Measurements from ENCODE around the gene PLAC9.

The PLAC9 gene

DNA sequence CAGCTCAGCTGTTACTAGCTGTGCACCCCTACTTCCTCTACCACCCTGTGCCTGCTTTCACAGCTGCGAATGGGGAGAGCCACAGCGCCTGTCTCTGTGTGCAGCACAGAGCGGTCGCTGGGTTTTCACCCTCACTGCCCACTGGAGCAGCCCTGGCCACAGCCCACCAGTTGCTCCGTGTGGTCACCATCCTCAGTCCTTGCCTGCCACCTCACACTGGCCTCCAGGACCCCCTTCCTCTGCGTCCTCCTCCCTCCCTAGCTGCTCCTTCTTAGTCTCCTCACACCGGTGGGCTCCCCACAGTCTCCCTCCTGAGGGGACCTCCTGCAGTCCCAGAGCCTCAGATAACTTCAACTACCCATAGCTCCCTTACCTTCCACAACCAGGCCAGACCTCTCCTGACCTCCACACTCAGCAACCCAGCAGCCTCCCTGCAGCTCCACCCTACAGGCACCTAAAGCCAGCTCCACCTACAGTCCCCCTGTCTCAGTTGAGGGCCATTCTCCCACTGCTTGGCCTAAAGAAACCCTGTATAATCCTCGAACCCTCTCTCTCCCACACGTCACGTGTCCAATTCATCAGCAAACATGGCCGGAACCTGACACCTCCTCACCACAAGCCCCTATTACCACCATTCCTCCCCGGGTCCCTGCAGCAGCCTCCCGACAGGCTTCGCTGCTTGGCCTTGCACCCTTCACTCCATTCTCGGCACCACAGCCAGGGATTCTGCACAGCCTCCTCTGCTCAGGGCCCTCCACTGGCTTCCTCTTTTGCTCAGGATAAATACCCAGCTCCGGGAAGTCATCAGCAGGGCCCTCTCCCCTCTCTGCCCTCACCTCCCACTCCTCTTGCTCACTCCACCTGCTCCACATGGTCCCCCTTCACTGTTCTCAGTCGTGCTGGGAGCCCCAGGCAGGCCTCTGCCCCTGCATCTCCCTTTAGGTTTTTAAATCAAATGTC lies 28.1 kb downstream of the PLAC9 start:
- DNase-seq (ENCODE audit: low read depth, low spot score), result no peak

DNA sequence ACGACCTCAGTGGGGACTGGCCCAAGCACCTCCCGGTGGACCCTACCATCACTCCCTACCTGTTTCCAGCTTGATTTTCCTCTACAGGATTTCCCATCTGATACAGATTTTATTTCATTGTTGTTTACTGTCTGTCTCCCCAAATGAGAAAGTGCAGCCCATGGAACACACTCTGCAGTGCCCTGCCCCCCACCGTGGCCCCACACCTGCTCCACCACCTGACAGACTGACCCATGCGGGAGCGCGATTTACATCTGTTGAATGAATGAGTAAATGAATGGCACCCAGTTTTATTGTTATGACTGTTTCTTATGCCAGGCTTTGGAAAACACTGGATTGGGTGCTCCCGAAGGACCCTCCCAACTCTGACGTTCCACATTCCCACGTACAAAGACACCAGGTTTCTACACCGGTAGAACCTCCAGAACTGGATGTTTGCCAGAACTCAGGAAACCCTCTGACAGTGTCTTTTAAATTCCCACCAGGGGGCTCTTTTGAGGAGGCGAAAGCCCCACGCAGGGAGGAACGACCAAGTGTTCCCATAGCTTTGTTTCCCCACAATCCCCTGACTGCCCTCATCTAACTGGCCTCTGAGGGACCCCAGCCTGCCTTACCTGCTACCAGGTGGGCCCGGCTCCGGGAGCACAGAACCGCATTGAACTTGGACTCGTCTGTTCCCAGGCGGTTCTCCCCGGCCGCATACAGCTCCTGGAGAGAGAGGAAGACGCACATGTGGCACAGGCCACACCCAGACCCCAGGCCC lies 29.0 kb downstream of the PLAC9 start:
- no peak for DNase-seq (ENCODE audit: low read depth, low spot score)

DNA sequence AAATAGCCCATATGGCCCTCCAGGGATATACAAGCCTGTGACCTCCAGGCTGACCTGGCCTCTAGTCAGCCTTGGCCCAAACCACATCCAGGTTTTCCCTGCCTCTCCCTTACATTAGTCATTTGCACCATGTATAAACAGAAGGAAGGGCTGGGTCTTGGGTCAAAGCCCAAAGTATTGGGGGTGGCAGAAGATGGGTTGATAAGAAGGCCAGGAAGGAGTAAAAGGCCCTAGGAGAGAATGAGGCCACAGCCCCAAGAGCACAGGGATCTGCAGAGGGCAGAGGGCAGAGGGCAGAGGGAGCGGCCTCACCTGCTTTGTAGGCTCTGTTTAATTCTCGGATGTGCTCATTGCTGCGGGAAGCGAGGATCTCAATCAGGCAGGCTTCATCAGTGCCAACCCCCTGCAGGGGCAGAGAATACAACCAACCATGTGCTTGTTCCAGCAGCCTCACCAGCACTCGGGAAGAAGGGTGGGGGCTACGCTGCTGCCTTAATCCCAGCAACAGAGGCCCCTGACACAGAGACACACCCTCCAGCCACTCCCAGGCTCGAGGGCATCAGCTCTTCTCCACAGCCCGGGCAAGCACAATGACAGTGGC lies 31.3 kb downstream of the PLAC9 start:
- no peak for DNase-seq (ENCODE audit: low read depth, low spot score)

DNA sequence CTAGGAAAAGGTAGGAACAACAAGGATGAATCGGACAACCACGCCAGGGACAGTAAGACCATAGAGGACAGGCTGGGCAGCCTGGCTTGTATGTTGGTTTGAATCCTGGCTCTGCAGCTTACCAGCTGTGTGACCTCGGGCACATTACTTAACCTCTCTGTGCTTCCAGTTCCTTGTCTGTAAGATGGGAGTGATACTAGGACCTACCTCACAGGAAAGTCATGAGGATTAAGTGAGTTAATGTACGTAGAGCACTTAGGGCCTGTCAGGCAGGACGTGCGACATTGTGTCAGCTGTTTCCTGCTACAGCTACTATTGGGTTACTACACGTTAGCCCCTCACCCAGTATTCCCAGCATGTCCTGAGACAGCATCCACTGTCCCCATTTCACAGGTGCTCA lies 32.1 kb downstream of the PLAC9 start:
- DNase-seq (ENCODE audit: low read depth, low spot score), result no peak

DNA sequence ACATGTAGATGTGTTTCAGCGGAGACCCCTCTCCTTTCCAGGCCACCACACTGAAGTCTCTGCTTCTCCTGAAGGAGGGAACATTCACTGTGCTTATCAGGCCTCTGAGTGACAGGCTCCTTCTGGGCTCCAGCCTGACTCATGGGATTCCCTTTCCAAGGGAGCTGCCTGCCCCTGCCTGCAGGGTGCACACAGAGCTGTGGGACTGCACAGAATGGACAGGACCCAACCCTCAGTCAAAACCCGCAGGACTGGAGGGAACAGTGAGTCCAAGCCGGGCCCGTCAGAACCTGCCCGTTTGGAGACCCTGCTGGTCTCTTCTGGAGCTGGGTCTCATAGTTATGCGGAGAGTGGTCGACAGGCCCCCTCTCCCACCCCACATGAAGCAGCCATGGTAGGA lies 32.6 kb downstream of the PLAC9 start:
- no peak for DNase-seq (ENCODE audit: low read depth, low spot score)

DNA sequence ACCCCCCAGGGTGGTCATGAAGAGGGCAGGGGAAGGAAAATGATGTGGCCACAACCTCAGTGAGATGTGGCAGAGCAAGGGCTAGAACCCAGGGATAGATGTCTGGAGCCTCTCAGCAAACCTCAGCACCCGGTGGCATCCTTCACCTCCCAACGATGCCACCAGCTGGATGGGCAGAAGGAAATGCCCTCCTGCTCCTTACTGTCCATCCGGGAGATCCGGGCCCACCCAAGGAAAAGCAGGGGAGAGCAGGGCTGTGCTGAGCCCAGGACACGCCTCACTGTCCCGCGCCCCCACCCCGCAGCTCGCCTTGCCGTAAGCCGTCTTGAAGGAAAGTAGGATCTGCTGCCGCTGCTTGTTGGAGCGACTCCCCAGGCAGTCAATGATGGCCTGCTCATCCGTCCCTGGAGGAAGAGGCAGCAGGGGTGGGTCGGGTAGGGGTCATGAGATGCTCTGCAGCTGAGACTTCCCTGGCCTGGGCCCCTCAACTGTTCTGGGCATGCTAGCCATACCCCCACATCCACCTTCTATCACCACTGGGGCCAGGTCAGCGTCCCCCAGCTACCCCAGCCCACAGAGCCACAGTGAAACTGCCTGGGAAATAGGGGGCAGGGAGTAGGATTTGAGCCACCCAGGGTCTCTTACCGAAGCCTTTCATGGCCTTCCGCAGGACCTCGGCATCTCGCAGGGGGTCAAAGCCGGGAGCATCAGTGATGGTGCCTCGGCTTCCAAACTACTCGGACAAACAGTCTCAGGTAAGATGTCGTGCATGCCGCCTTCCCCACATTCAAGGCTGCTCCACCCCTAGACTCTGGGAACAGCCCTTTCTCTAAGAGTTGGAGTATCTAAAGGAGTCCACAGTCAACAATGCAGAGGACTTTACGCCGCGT lies 34.3 kb downstream of the PLAC9 start:
- no peak for DNase-seq (ENCODE audit: low read depth, low spot score)

DNA sequence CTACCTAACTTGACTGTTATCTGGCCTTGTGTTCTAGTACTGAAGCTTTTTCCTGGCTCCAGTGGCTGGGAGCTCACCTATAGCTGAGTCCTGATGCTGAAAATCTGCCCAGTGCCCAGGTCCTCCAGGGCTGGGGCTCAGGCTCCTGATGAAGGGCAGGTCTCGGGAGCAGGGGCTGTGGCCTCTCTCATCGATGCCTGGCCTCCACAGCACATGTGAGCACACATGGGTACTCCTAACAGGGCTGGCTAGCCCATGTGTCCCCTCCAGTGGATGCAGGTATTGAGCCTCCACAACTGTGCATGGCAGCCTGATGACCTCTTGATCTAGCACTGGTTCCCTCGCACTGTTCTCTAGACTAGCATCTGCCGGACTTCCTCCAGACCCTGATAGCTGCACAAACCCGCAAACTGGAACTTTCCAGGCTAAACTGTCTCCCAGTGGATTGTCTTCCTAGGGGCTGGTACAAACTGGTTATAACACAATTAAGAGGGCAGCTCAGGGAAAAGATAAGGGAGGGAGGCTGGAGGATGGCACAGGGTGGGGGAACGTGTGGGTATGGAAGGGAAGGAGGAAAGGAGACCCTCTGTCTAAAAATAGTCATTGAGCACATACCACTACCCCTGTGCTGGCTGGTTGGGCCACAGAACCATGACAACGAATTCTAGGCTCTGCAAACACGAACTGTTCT lies 35.1 kb downstream of the PLAC9 start:
- DNase-seq (ENCODE audit: low read depth, low spot score), result no peak

DNA sequence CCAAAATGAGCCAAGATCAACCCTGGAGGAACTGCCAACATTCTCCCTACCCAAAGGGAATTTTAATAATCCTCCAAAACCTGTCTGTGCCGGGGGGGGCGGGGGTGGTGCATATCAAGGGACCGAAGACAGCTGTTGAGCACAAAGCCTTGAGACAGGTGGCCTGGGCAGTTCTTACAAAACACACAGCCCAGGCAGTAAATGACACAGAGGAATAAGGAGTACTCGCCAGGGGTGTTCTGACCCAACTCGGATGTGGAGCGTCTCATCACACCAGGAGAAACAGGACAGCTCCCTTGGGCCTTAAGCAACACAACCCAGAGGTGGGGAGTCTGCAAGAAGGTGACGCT lies 35.6 kb downstream of the PLAC9 start:
- no peak for DNase-seq (ENCODE audit: low read depth, low spot score)

DNA sequence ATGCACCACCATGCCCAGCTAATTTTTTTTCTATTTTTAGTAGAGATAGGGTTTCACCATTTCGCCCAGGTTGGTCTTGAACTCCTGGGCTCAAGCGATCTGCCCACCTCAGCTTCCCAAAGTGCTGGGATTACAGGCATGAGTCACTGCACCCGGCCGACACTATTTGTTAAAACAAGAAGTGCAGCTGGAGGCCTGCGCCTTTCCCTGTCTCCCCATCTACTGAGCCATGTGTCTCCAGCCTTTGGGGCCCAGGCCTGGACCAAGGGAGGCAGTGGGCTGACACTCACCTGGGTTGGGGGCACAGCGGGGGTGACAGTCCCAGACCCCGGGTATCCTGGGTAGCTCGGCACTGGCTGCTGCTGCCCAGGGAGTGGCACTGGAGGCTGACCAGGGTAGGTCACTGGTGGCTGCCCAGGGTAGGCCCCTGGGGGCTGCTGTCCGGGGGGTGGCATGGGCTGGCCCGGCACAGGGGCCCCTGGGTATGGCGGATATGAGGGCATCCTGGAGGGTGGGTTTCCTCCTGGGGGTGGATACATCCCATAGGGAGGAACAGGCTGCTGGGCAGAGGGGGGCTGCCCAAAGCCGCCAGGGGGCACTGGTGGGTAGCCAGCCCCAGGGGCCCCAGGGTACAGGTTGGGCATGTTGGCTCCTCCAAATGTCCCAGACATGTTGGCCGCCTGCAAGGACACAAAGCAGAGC lies 36.3 kb downstream of the PLAC9 start:
- no peak for DNase-seq (ENCODE audit: low read depth, low spot score)

DNA sequence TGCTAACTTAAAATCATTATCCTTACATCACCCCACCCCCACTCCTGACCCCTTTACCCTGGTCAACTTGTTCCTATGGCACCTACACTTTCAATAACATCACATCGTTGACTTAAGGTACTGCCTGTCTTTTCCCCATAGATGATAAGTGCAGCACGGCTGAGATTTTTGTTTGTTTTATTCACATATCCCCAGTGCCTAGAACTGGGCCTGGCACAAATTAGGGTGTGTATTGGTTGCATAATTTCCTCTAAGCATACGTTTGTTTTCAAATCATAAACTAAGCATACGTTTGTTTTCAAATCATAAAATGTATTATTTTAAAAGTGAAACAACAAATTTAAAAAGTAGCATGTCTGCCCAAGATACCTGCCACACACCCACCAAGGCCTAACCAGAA lies 37.5 kb downstream of the PLAC9 start:
- DNase-seq (ENCODE audit: low read depth, low spot score), result no peak

DNA sequence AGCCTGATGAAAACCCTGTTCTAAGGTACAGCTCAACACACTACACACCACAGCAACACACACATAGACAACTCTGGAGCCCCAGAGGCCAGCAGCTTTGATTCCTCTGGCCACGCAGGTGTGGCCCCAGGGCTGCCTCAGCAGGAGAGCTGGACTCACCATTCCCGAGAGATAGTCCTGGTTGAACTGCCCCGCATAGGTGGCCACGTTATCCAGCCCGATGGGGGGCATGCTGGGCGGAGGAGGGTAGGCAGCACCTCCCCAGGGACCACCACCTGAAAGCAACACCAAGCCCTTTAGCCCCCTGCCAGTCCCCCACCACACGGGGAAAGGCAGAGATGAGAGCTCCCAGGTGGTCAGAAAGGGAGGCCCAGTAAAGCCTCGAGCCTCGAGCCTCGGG lies 38.1 kb downstream of the PLAC9 start:
- no peak for DNase-seq (ENCODE audit: low read depth, low spot score)

DNA sequence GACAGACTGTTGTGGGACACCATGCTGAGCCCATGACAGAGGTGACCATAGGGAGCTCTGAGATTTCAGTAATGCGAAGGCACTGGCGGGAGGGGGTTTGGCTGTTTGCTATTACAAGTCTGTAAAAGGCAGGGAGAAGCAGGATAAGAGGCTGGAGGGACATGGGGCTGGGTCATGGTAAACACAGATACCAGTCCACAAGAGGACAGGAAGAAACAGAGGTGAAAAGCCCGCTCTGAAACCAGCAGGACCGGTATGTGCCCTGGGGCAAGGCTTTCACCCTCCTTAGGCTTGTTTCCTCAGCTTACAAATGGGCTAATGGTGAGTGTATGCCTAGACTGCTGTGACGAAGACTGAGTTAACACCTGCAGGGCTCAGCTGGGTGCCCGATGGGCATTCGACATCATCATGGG lies 38.7 kb downstream of the PLAC9 start:
- no peak for DNase-seq (ENCODE audit: low read depth, low spot score)

DNA sequence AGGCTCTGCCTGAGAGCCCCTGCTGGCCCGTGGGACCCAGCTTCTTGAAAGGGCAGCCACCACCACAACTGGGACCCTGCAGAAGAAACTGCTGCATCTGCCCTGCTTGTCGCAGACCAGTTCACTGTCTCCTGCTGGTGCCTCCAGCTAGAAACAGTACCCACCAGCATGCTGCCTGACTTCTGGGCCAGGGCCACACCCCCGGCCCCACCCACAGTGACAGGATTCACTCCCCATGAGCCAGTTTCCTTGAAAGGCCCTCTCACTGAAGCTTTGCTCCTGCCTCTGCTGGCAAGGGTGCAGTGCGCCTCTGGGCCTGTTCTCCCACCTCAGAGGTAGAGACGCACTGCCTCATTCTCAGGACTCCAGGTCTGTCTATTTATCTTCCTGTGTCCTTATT lies 40.4 kb downstream of the PLAC9 start:
- no peak for DNase-seq (ENCODE audit: low read depth, low spot score)

DNA sequence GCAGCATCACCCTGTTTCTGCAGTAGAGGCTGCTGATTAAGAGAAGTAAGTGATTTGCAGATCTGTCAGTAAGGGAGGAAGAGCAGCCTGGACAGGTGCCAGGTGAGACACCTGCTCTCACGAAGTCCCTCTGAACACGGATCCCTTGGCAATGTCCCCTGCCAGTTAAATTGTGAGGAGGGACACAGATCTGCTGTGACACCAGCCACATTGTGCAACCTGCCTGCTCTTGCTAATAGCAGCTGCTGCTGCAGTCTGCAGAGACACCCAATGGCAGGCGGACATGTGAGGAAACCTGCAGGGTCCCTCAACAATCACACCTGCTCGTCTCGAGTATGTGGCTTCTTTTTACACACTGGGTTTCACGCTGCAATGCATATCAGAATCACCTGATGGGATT lies 40.9 kb downstream of the PLAC9 start:
- DNase-seq (ENCODE audit: low read depth, low spot score), result no peak

DNA sequence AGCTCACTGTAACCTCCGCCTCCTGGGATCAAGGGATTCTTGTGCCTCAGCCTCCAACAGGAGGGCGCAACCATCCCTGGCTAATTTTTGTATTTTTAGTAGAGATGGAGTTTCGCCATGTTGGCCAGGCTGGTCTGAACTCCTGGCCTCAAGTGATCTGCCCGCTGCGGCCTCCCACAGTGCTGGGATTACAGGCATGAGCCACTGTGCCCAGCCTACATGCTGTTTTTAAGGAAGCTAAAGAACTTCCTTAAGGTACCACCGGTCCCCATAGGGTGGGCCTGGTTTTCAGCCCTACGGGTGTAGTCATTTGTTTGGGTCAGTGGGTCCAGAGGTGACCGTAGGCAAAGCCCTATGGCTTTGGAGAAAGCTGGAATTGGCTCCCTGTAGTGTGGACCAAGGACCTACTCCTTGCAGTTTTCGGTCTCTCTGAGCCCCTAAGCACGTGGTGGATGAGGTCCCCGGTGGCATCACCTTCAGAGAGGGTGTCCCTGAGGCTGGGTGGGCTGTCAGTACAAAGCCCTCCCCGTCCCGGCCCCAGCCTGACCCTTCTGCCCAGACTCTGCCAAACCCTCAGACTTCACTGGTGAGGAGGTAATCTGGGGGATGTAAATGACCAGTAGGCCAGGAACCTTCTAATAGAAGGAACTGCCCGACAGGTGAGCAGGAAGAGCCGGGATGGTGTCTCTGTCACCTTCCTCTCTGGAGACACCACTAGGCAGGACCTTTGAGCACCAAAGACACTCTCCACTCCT lies 42.3 kb downstream of the PLAC9 start:
- DNase-seq (ENCODE audit: low read depth, low spot score), result no peak

DNA sequence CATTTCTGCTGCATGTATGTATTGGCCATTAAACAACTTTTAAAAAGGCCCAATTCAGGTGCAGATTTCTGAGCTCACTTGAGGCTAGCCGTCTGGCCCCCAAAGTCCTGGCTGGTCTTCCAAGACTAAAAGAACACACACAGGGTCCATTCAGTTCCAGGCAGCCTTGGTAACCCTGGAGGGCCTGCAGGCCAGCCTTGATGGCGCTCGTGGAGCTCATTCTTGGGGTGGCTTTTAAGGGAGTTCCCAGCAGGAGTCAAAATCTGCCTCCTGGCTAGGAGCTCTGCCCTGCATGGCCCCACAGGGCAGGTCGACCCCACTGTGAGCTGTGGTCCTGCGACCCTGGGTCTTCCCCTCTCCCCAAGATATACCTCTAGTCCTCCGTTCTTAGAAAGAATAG lies 44.0 kb downstream of the PLAC9 start:
- DNase-seq (ENCODE audit: low read depth, low spot score), result no peak

DNA sequence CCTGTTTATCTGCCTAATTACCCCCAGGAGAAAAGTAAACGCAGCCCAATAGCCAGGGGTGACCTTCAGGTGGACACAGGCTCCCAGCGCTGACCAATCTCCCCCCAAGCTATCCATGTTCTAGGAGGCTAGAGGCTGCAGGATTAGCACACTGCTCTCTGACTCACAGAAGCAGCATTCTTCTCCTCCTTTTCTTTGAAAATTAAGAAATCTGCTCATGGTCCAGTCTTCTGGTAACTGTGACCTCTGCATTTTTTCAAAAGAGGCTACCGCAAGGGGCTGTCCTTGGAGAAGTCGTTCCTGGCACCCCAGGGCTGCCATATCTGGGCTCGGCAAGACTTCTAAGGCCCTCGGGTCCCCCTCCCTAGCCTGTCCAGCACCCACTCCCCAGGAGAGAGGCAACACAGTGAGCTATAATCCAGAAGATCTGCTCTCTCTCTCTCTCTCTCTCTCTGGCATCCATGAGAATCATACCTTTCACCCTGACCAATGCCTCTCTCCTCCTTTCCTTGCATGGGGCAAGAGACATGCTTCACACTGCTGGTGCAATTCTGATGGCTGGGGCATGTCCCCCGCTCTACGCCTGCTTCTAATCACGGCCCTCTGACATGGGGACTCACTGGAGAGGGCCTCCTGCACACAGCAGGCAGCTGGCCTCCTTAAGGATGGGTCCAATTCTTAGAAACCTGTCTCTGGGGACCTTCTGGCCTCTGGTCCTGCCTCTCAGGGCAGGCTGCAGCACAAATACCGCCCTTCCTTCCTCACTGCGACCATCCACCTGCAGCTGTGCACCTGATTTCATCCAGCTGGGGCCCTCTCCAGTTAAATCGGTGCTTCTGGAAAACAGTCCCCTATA lies 45.5 kb downstream of the PLAC9 start:
- DNase-seq (ENCODE audit: low read depth, low spot score), result no peak

DNA sequence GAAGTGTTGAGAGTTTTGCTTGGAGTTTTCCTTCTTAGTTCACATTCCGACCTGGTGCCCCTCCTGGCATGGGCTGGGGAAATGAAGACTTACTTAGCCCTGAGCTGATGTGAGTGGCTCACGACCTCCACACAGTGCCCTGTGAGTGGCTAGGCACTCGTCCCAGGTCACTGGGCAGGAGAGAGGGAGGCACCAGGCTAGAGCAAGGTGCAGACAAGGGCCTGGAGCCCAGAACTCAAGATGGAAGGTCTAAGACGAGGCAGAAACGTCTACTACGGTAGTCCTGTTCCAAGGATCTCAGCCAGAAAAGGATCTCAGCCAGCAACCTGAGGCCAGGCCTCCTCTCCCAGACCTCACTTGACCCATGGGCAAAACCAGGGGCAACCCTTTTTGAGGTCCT lies 50.5 kb downstream of the PLAC9 start:
- no peak for DNase-seq (ENCODE audit: low read depth, low spot score)

DNA sequence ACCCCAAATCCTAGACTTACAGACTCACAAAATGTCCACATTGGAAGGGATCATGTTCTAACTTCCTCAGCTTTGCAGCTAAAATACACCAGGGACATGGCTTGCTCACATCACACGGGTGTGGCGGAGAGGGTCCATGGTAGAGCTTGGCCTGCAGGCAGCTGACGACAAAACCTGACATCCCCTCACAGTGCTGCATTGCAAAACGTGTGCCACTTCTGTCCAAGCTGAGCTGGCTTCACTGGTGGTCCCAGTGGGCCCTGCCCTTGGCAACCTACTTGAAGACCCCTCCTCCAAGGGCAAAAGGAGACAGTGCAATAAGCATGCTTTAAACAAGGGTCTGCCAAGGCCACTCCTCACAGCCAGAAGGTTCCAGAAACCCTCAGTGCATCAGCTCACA lies 50.9 kb downstream of the PLAC9 start:
- DNase-seq (ENCODE audit: low read depth, low spot score), result no peak
